PC-9 (cell line): ENCODE data around the gene NXPH2.

Experiments used
- EZH2 ChIP-seq: fragments of 200-600 bp; sonication (generic); IDR thresholded peaks from 2 replicates; pipeline ENCODE4 v1.8.0; 2017; ENCODE audit warnings: antibody characterized with exemption, low read depth
- TF ChIP-seq, protein P1 (sequence below): fragments of 200-600 bp; sonication (generic); conservative IDR thresholded peaks from 2 replicates; pipeline ENCODE4 v1.6.1; 2017; ENCODE audit warnings: mixed run types, antibody characterized with exemption, mild to moderate bottlenecking, moderate library complexity

- TF ChIP-seq, protein P1, sequence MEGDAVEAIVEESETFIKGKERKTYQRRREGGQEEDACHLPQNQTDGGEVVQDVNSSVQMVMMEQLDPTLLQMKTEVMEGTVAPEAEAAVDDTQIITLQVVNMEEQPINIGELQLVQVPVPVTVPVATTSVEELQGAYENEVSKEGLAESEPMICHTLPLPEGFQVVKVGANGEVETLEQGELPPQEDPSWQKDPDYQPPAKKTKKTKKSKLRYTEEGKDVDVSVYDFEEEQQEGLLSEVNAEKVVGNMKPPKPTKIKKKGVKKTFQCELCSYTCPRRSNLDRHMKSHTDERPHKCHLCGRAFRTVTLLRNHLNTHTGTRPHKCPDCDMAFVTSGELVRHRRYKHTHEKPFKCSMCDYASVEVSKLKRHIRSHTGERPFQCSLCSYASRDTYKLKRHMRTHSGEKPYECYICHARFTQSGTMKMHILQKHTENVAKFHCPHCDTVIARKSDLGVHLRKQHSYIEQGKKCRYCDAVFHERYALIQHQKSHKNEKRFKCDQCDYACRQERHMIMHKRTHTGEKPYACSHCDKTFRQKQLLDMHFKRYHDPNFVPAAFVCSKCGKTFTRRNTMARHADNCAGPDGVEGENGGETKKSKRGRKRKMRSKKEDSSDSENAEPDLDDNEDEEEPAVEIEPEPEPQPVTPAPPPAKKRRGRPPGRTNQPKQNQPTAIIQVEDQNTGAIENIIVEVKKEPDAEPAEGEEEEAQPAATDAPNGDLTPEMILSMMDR = no peak
- no peak for TF ChIP-seq EZH2
Observed at GRCh38 chr2:138654146-138654545, 126.0 kb downstream of the NXPH2 start.
